GM12801 (cell line): ENCODE data around the gene ATE1.

Experiments
- CTCF ChIP-seq: IDR thresholded peaks from one replicate; pipeline ENCODE4 v1.5.1; 2011; ENCODE audit warnings: control low read depth; ENCODE audit not compliant: insufficient read length; ENCODE audit errors: extremely low read depth

The ATE1 gene

GRCh38 chr10:121879476-121879875 is 48.4 kb downstream of the ATE1 start:
- no peak for TF ChIP-seq CTCF

- TF ChIP-seq CTCF = no peak
These were observed 54.6 kb downstream of the ATE1 start for GRCh38 chr10:121873236-121873635.

- TF ChIP-seq CTCF = no peak
These were observed 57.4 kb downstream of the ATE1 start for GRCh38 chr10:121870413-121870812.

- no peak for TF ChIP-seq CTCF
These were observed 62.3 kb downstream of the ATE1 start for GRCh38 chr10:121865554-121865953.

- no peak for TF ChIP-seq CTCF
These were observed 63.2 kb downstream of the ATE1 start for GRCh38 chr10:121864653-121865052.

GRCh38 chr10:121864168-121864567 is 63.7 kb downstream of the ATE1 start:
- no peak for TF ChIP-seq CTCF

- TF ChIP-seq CTCF = no peak
These were observed 65.2 kb downstream of the ATE1 start for GRCh38 chr10:121862649-121863048.

- no peak for TF ChIP-seq CTCF
These were observed 65.8 kb downstream of the ATE1 start for GRCh38 chr10:121862042-121862441.
